Skin epidermis (tissue), 12 donors: Measurements from ENCODE around the gene ZNF273.
A peak's percentile ranks its signal among the peaks of the same experiment; 100 is the strongest.
"Not testable (repeated sequence)": the region's sequence is repeated elsewhere in the genome, so short reads cannot be mapped to it uniquely, and the experiment has no call there.

ENCODE experiments used
- H3K27ac ChIP-seq, 21 experiments: fragments of 200-600 bp; sonication (generic) in 11 of 21; one replicate each; pipeline ENCODE4 v1.5.0; 2020; ENCODE audit warnings: mild to moderate bottlenecking in 3 of 21, inconsistent platforms in 2 of 21, moderate library complexity in 2 of 21
- H3K4me3 ChIP-seq, 7 experiments: fragments of 200-600 bp; sonication (generic) in 2 of 7; one replicate each; pipeline ENCODE4 v1.5.0; 2020; ENCODE audit warnings: inconsistent platforms in 2 of 7, mild to moderate bottlenecking in 2 of 7, moderate library complexity in 1 of 7

ZNF273 gene

DNA sequence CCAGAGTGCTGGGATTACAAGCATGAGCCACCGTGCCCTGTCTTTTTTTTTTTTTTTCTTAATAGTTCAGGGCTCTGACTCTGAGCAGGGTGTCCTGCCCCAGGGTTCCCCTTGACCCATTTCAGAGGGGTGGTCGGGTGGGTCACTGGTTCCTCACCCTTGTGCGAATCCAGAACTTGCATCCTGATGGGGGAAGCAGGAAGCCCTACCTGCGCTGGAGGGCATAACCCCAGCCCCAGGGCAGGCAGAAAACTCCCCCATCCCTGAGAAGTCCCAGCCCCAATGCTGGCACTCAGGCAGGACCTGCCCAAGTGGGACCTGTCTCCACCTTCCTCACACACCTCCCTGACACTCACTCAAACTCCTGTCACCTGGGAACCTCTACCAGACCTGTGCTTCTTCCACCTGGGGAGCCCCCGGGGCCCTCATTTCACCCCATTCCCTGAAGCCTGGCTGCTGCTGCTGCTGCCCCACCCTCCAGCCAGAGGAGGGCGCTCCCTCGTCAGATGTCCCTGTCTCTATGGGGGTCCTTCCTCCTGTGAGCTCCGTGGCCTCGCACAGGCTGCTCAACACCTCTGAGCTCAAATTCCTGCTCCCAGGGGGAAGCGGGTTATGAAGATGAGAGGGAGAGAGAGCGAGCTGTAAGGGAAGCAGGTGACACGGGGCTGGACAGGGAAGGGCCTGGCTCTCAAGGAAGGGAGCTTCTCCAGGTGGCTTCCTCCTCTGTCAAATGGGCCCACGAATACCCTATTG lies 15.1 kb upstream of the ZNF273 start:
- peak overlapping the region in 4 of 21 experiments; percentile 11 to 55 (median 35) for H3K27ac ChIP-seq
- peak overlapping the region in 6 of 7 experiments; percentile 19 to 42 (median 28) for H3K4me3 ChIP-seq

DNA sequence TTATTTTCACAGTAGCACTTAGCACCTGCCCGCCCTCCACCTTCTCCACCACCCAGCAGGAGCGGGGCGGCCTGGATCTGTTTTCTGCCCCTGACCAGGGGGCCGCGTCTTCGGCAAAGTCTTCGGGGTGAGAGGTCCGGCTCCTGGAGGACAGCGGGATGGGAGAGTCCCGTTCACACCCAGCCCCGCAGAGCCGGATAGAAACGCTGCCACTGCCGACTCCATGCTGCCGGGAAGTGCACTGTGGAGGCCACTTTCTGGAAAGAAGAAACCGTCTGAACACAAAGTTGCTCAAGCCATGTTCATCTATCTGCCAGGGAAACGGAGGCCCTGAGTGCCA lies 14.5 kb upstream of the ZNF273 start:
- H3K27ac ChIP-seq, result peak overlapping the region in 11 of 21 experiments; percentile 11 to 65 (median 54)

DNA sequence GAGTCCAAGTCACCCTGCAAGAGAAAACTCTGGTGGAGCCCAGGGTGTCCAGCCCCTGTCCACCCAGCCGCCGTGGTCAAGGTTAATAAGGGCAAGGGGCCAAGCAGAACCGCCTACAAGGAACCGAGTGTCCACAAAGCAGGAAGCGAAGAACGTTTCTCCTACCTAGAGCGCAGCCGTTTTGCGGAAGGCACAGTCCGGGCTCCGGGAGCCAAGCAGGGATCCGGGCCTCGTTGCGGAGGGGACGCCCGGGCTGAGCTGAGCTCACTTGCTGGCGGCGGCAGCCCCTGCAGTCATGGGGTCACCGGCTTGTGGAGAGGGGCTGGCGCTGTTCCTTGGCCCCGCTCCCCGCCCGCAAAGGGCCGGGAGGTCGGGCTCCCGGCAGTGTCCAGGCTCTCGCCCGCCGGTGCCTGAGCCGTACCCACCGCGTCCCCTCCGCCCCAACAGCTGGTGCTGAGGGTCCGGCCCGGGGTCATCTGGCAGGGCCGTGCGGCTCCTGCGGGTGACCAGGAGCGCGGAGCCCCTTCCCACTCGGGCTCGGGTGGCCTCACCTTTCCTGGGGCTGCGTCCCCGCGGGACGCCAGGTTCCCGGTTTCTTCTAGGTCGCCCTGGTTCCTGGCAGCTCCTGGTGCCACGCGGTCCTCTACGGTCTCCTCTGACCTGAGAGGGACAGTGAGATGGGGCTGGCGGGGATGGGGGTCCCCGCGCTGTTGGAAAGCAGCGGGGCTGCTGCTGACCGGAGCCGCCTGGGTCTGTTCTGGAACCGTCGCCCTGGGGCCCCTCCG lies 14.0 kb upstream of the ZNF273 start:
- Histone ChIP-seq H3K27ac (peak overlapping the region in 12 of 21 experiments; percentile 3 to 65 (median 53)), H3K4me3 (peak overlapping the region; percentile 19 to 42 (median 27))

More for the DNA sequence above, 14.5 kb upstream of the ZNF273 start:
- peak overlapping the region; percentile 19 to 42 (median 27) for H3K4me3 ChIP-seq

DNA sequence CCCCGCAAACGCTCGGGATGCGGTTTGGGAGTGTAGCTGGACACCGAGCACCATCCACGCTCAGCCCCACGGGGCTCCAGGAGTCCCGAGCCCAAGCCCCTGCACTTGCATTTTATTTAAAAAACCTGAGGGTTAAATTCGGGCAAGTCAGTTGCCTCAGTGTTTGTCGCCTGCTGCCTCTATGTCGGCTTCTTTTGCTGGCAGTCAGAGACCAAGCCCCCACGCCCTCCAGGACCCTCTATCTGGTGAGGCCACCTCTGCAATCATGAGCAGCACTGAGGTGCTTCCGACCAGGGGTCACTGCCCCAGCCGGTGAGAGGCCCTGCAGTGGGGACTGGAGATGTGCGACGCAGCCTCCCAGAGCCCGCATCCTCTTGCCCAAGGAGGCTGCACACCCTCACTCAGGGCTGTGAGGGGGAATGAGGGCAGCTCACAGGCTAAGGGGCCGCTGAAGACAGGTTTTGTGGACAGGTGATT lies 13.3 kb upstream of the ZNF273 start:
- Histone ChIP-seq H3K4me3 (peak overlapping the region in 2 of 7 experiments; percentile 29 to 42), H3K27ac (peak overlapping the region in 7 of 21 experiments; percentile 28 to 65 (median 55))

DNA sequence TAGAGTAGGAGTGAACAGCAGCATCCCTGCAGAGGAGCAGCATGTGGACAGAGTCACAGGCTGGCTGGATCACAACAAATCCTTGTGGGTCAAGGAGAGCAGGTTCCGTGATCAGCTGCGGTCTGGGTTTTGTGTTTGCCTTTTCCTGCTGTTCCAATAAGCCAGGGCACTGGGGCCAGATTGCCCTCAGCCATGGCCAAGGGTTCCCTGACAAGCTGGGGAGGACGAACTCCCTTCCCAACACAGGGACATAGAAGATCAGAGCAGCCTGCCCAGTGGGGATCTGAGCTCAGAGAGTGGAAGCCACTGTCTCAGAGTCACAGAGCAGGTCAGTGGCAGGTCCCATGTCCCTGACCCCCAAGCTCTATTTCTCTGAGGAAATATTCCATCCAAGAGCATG lies 12.8 kb upstream of the ZNF273 start:
- peak overlapping the region in 9 of 21 experiments; percentile 16 to 63 (median 34) for H3K27ac ChIP-seq

DNA sequence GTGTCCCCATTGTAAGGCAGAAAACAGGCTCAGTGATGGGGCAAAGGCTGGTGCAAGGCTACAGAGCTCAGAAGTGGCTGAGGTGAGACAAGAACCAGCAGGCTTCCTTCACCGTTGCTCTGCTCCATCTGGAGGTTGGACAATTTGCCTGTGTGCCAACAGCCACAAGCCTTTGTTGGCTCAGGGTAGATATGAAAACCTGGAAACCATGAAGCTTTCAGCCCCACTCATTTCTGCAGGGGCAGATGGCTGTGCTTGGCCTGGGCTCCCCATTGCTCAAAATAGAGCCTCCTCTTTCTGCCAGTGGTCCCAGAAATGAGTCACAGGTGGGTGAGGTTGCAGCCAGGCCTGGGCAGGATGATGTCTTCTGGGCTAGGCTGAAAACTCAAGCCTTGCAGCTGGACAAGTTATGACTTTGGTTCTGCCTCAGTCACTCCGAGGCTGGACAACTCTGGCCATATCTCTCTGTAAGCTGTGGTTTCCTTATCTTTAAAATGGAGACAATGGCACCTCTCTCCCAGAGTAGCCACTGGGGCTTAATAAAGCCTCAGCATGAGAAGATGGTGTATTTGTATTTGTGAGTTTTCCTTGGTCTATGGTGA lies 12.2 kb upstream of the ZNF273 start:
- no peak overlapping the region for H3K4me3 ChIP-seq
- H3K27ac ChIP-seq, result peak overlapping the region in 12 of 21 experiments; percentile 16 to 86 (median 57)

More for the DNA sequence above, 12.8 kb upstream of the ZNF273 start:
- not testable (repeated sequence) for H3K4me3 ChIP-seq

DNA sequence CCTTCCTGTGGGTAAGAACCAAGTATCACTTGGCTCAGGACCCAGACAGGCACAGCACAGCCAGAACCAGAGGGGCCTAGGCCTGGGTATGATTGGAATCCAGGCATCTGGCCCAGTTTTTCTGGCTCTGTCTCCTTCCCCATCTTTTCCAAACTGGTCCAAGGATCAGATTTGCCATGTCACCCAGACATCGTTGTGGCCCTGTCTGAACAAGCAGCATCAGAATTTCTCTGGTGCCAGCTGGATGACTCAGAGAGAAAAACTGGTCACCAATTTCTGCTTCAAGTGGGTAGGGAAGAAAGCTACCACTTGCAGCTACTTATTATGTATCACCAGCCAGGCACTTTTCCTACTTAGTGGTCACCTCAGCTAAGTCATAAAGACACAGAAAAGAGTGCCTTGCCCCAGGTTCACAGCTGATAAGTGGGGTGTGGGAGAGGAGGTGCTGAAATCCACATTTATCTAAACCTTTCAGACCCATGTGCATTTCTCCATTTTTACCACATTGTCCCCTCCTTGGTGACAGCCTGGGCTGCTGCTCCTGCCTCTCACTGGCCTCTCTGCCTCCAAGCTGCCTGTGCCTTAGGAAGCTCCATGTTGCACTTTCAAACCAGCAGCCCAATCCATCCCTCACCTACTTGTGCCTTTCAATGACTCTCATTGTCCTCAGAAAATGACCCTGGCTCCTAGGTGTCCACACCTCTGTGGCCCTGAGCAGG lies 11.6 kb upstream of the ZNF273 start:
- H3K4me3 ChIP-seq, result not testable (repeated sequence)
- H3K27ac ChIP-seq, result peak overlapping the region in 16 of 21 experiments; percentile 52 to 86 (median 66)

DNA sequence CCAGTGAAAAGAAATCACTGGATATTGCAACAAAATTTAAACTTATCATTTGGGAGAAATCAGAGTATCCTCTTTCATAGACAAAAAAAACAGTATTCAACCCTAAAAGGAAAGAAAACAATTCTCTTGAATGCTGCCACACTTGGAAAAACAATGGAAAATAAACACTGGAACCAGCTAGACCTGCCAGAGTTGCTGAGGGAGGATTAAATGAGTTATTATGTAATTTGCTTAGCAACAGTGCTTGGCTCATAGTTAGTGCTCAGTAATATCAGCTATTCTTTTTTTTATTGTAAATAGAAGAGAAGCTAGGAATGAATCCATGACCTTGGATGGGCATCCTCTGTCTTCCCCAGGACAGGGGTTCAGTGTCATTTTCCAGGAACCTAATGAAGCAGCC lies 11.0 kb upstream of the ZNF273 start:
- peak overlapping the region in 16 of 21 experiments; percentile 52 to 86 (median 66) for H3K27ac ChIP-seq

DNA sequence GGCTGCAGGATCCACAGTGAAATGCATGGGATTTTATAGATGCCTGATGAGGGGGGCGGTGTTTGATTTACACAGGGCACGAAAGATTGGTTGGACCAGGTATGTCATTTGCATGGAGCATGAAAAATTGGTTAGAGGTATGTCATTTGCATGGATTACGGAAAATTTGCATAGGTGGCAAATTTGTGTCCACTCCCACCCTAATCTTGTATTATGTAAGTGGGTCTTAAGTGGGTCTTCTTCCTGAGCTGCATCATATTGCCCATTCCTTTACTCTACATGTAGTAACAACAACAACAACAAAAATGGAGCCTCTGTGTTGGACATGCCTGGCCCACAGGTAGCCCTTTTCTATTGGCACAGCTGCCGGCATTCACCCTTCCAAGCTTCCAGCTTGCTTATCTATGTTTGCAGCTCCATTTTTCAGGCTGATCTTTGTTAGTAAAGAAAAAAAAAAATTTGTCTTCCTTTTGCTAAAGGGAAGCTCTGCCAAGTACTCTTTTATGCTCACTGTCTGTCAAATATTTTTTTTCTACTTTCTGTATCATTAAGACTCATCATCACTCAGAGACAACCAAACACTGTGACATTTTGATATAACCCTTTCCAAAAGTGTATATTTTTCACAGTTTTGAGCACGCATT lies 10.3 kb upstream of the ZNF273 start:
- Histone ChIP-seq H3K4me3 (no peak overlapping the region), H3K27ac (peak overlapping the region in 5 of 21 experiments; percentile 2 to 81 (median 43))

More for the DNA sequence above, 11.0 kb upstream of the ZNF273 start:
- H3K4me3 ChIP-seq, result no peak overlapping the region

DNA sequence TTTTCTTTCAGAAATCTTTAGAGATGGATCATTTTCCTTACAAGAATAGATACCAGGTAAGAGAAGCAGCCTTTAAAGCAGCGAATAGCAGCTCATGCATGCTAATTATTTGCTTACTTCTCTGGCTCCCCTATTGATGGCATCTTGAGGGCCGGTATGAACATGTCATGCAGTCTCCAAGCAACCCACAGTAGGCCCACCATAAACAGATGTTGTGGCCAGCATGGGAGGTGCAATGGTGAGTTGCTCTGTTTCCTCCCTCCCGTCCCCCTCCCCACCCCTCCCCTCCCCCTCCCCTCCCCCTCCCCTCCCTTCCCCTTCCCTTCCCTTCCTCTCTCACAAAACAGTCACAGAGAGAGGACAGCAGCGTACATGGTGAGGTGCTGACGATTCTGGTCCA lies 9.7 kb upstream of the ZNF273 start:
- Histone ChIP-seq H3K4me3 (no peak overlapping the region), H3K27ac (no peak overlapping the region)

DNA sequence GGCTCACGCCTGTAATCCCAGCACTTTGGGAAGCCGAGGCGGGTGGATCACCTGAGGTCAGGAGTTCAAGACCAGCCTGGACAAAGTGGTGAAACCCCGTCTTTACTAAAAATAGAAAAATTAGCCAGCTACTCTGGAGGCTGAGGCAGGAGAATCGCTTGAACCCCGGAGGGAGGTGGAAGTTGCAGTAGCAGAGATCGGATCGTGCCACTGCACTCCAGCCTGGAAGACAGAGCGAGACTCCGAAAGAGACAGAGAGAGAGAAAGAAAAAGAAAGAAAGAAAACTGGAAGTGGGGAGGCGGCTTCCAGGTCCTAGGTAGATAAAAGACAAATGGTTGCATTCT lies 640 bp upstream of the ZNF273 start:
- H3K27ac ChIP-seq, result peak overlapping the region in 3 of 21 experiments; percentile 42 to 79 (median 77)
- peak overlapping the region in 5 of 7 experiments; percentile 56 to 82 (median 79) for H3K4me3 ChIP-seq

DNA sequence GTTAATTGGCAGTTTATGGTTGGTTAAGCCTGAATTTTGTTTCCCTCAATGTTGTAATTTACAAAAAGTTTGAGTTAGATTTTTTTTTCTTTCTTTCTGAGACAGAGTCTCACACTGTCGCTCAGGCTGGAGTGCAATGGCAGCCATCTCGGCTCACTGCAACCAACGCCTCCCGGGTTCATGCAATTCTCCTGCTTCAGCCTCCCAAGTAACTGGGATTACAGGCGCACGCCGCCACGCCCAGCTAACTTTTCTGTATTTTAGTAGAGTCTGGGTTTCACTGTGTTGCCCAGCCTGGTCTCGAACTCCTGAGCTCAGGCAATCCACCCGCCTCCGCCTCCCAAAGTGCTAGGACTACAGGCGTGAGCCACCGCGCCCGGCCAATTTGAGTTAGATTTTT lies 935 bp downstream of the ZNF273 start:
- H3K27ac ChIP-seq, result peak overlapping the region in 1 of 21 experiments; percentile 76
- peak overlapping the region; percentile 56 to 84 (median 79) for H3K4me3 ChIP-seq

DNA sequence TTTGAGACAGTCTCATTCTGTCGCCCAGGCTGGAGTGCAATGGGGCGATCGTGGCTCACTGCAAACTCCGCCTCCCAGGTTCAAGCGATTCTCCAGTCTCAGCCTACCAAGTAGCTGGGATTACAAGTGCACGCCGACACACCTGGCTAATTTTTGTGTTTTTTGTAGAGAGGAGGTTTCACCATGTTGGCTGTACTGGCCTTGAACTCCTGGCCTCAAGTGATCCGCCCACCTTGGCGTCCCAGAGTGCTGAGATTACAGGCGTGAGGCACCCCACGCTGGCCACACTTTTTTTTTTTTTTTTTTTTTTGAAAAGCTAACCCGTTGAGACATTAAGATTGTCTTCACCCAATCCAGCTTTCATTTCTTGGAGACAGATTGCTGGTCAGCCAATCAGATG lies 2.1 kb downstream of the ZNF273 start:
- Histone ChIP-seq H3K4me3 (no peak overlapping the region), H3K27ac (no peak overlapping the region)

DNA sequence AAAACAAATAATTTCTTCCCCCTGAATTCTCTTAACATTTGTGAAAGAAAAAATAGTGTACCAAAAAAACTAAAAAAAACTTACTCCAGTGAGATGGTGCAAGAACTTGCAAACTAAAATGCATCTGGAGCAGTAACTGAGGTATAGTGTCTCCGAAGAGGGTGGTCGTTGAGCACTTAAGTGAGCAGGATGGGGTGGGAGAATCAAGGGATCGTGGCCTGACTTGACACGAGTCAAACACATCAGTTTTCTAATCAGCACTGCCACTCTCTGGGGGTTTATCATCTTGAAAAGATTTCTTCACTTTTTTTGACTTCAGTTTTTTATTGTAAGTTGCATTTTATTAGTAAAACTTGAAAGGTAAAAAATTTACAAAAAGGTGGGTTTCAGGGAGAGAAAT lies 2.5 kb downstream of the ZNF273 start:
- H3K27ac ChIP-seq, result no peak overlapping the region
- H3K4me3 ChIP-seq, result no peak overlapping the region

DNA sequence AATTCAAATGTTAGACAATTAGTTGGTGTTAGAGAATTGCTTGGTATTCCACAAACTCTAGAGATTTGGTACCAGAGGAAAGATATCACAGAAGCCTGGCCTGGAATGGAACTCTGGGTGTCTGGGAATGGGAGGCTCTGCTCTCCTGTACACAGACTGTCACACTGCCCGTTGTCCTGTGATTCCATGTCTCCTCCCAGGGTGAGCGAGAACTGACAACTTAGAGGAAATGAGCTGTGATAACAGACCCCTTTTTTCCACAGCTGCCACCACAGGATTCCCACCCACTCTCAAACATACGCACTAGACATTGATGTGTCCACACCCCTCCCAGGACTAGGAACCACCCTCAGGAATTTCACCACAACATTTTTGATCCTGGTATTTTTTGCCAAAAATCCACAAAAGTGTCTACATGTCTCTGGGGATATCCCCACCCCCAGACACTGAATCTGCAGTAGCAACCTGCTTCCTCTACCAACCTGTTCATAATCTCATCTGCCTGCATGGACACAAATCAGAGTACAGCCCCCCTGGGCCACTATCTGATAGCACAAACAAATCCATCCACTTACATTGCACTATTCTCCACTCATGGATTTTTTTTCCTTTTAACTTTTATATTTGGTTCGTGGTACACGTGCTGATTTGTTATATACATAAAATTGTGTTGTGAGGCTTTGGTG lies 4.7 kb downstream of the ZNF273 start:
- Histone ChIP-seq H3K27ac (peak overlapping the region in 1 of 21 experiments; percentile 31), H3K4me3 (no peak overlapping the region)

DNA sequence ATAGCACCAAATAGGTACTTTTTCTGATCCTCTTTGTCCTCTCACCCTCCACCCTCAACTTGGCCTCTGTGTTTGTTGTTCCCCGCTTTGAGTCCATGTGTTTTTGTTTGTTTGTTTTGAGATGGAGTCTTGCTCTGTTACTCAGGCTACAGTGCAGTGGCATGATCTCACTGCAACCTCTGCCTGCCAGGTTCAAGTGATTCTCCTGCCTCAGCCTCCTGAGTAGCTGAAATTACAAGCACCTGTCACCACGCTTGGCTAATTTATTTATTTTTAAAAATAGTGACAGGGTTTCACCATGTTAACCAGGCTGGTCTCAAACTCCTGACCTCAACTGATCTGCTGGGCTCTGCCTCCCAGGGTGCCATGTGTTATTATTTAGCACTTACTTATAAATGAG lies 5.3 kb downstream of the ZNF273 start:
- H3K4me3 ChIP-seq, result no peak overlapping the region
- H3K27ac ChIP-seq, result no peak overlapping the region

DNA sequence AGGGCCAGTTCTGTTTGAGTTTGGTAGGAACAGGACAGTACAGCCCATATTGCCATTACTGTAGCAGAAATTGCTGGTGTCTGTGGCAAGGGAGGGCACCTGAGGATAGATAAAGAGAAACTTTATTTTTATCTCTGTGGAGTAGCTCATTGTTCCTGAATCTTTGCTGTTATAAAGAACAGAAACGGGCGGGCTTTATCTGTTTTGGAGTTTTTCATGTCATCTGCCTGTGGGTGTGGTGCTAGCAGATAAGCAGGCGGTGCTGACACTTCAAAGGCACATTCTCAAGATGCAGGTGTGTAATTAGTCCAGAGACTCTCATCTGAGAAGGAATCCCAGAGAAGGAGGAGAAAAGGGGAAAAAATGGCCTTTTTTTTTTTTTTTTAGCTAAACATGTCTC lies 11.5 kb downstream of the ZNF273 start:
- H3K4me3 ChIP-seq, result no peak overlapping the region
- no peak overlapping the region for H3K27ac ChIP-seq

DNA sequence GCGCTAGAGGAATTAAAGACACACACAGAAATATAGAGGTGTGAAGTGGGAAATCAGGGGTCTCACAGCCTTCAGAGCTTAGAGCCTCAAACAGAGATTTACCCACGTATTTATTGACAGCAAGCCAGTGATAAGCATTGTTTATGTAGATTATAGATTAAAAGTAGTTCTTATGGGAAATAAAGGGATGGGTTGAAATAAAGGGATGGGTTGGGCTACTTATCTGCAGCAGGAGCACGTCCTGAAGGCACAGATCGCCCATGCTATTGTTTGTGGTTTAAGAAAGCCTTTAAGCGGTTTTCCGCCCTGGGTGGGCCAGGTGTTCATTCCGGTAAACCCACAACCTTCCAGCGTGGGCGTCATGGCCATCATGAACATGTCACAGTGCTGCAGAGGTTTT lies 12.2 kb downstream of the ZNF273 start:
- H3K4me3 ChIP-seq, H3K27ac ChIP-seq: not testable (repeated sequence)
